CD4-positive, alpha-beta T cell treated with Interleukin-6 for 4 hours (primary cell): ENCODE measurements around the gene COMMD2.

Source experiments
- DNase-seq: peaks from one replicate; pipeline ENCODE4 v3.0.0-alpha.2; 2020; ENCODE audit warnings: mixed read lengths

COMMD2 gene

DNA sequence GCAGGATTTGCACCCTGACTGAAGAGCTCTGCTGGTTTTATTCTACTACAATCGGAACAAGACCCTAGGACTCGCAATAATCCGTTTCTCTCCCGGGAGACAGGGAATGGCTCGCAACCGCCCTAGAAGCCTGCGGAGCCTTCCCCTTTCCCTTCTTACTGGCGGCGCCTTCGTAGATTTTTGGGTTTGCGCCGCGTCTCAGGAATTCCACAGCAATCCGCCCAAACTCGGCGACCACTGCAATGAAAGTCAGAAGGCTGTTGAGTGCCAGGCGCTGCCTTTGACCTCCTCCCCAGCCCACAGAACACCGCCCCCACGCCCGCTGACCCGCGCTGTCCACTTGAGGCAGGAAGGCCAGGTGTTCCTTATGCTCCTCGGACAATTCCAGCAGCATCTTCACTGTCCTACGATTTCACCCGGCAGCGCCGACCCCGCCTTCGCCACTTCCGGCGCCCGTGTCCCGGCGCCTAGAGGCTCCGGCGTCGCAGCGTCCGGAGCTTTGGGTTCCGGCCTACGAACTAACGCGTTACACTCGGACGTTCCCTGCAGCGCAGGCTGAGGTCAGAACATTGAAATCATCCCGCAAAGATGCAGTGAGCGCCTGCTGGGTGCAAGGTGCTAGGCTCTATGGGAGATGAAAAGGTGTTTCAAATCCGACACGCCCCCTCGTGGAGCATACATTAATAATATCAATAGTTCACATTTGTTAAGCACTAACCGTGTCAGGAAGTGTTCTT lies at the start of gene COMMD2:
Gene COMMD2, minus strand, starts transcription at position 439 of the 737 bp plus-strand sequence. Its CDS starts 45 bp downstream, at position 394.
- peak; percentile 77 for DNase-seq

DNA sequence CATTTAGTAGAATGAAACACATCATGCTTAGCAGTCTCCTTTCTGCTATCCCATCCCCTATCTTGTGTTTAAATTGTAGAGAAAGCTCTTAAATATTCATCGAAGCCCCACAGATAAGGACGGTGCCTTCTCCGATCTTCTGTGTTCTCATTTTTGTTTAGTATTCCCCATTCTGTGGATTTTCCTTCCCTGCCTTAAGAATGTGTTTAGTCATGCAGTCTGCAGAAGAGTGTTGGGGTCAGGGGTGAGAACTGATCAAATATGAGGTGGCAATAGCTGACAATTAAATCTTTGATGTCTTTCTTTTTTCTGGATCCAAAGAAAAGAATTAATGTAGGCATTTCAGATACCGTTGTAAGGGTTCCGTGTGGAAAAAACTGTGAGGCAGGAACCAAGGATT lies 49.4 kb upstream of the COMMD2 start:
- no peak for DNase-seq

DNA sequence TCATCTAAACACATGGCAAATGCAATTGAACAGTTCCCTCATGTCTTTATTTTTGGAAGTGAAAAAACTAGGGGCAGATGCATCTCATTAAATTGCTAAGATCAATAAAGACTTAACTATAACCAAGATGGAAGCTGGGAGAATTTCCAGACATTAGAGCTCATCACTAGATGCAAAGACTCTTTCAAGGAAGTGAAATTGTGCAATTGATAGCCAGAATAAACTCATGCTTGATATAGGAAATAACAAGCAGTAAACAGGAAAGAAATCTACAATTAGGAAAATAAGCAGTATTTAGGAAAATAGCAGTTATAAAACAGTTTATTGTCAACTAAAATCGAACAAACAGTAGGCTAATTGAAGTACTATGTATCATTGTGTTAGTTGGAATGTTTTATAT lies 48.9 kb upstream of the COMMD2 start:
- no peak for DNase-seq

DNA sequence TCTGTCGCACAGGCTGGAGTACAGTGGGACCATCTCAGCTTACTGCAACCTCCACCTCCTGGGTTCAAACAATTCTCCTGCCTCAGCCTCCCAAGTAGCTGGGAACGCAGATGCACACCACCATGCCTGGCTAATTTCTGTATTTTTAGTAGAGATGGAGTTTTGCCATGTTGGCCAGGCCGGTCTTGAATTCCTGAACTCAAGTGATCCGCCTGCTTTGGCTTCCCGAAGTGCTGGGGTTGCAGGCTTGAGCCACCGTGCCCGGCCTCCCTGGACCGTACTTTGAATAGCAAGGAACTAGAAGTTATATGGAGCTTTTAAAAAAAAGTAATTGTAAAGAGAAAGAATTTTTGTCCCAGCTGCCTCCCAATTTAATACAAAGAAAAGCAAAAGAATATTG lies 48.4 kb upstream of the COMMD2 start:
- no peak for DNase-seq

DNA sequence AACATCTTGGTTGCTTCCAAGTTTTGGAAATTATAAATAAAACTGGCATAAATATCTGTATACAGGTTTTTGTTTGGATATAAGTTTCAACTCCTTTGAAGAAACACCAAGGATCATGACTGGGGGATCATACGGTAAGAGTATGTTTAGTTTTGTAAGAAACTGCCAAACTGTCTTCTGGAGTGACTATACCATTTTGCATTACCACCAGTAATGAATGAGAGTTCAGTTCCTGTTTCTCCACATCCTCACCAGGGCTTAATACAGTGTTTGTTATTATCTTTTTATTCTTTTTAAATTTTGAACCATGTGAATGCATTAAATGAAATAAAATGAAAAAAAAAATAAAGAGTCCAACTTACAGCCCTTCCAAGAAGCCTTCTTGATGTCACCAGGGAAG lies 43.7 kb upstream of the COMMD2 start:
- no peak for DNase-seq

DNA sequence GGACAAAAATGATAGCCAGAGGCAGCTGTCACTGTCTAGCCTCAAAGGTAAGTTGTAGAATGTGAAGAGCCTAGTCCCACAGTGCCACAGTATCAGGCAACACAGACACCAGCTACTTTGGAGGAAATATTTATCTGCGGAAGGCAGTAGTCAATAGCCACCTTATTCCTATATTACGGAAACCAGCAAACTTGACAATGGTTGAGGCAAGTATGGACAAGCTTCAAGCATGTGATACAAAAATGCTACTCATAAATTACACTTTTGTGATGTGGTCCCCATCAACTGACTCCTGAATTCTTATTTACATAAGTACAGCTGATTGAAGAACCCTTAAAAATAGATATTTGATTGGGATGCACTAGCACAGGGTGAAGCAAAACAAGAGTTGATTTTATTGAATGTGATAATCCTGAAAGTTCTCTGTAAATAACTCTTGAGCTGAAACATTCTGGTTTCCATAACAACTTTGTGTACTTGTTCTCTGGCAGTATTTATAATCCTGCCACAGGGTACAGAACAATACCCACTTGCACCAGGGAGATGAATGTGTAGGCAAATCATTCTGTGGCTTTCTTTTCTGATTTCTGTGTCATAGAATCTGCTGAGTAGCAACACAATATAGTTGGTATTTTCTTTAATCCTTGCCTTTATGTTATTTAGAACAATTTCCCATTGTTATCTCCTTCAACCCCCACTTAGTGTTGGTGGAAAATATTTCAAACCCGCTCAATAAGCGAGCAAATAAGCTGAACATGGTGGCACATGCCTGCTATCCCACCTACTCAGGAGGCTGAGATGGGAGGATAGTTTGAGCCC lies 40.4 kb upstream of the COMMD2 start, which contains the start of gene ANKUB1:
Gene ANKUB1, minus strand, starts transcription at position 103 of the 819 bp plus-strand sequence. CDS start 188 bp downstream, outside the sequence.
- DNase-seq, result no peak

DNA sequence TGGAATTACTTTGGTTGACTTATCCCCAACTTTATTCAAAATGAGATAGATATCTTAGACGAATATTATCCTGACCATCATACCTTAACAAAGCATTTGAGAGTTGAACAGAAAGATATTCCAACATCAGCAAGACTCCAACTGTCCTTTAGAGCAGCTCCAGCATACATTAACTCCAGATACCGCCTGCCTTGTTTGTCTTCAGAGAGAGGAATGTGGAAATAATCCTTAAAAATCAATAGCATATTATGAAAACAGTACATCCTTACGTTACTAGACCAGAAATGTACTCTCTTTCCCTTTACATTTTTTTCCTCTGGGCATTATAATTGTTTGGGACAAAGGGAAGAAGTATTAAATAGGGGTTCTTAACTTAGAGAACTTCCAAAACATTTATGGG lies 38.4 kb upstream of the COMMD2 start:
- no peak for DNase-seq

DNA sequence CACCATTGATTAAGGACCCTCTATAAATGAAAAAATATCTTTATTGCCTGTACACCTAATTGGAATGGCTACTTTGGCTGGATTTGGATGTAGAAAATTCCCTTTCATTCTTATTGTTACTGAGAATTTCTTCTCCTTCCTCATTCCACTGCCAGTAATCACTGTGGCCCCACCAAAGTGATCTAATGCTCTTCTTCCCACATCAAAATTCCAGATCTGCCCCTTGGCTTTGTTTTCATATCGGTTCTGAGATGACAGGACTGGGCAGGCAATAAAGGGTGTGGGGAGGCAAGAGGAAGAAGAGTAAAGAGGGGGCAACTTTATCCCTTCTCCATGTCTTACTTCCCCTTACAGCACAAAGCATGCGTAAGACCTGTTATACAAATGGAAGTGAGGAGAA lies 38.0 kb upstream of the COMMD2 start:
- no peak for DNase-seq

DNA sequence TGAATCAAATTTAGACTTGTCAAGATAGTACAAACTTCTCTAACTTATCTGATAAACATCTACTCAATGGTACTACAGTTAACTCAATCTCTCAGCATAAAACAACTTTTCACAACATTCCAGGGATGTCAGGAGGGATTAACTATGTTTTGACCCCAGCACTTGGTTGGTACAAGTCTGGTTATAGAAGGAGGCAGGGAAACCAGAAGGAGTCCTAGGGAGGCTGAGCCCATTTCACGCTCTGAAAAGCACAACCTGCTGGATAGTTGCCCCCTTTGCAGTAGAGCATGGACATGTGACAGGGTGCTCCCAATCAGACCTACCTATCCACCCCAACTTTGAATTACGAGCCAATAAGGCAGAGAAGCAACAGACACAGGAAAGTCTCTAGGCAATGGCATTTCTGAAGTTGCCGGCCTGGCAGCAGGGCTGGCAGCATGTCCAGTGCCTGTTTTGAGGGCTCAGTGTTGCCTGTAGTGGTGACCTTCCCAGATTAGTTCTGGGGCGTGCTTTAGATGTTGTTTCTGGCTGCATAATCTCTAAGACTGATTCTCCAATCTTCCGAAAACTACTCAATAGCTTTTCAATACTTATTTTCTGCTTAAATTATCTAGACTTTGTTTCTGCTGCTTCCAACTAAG lies 31.9 kb upstream of the COMMD2 start:
- DNase-seq, result no peak

DNA sequence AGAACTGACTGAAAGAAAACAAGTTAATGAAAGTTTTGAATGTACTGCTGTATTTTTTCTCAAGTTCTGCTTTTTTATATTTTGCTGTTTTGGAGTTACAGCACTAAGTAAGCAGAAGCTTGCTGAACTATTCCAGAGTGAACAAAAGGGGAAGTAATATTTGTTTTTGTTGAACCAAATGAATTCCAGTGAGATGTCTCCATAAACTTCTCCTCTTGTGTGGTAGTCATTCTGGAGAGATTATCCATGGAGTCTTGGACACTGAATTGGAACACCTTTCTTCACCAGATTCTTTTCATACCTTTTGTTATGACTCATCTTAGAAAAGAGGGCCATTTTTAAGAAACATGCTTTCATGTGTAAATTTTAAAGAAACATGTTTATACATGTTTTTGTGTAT lies 31.3 kb upstream of the COMMD2 start:
- DNase-seq, result no peak

DNA sequence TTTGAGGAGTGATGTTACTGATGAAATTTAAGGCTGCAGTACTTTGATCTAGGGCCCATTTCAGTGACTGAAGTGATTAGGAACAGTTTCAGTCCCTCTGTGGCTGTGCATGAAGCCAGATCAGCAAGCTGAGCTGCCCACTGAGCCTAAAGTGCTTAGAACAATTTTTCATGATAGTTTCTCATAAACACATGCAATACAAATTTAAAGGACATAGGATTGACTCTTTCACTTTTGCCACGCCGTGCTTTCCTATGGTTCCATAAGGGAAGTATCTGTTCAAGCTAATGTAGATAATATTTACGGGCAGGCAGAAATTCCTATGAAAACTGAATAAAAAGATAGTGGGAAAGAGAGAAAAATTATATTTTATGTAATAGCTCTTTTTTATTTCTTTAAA lies 29.5 kb upstream of the COMMD2 start:
- DNase-seq, result no peak

DNA sequence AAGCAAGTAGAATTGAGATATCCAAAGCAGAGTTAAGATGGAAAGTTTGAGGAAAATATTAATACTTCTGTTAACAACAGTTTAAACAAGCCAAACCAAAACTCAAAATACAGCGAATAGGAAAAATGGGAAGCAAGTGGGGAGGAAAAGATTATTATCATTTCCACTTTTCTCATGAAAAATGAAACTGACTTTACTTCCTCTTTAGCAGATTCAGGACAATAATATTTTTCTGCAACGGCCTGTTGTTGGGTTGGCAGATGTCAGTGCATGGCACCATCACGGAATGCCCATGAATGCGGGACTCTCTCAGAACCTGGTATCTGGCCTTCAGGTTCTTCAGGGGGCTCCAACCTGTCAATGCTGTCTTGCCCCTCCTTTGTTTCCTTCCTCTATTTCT lies 28.9 kb upstream of the COMMD2 start:
- DNase-seq, result no peak

DNA sequence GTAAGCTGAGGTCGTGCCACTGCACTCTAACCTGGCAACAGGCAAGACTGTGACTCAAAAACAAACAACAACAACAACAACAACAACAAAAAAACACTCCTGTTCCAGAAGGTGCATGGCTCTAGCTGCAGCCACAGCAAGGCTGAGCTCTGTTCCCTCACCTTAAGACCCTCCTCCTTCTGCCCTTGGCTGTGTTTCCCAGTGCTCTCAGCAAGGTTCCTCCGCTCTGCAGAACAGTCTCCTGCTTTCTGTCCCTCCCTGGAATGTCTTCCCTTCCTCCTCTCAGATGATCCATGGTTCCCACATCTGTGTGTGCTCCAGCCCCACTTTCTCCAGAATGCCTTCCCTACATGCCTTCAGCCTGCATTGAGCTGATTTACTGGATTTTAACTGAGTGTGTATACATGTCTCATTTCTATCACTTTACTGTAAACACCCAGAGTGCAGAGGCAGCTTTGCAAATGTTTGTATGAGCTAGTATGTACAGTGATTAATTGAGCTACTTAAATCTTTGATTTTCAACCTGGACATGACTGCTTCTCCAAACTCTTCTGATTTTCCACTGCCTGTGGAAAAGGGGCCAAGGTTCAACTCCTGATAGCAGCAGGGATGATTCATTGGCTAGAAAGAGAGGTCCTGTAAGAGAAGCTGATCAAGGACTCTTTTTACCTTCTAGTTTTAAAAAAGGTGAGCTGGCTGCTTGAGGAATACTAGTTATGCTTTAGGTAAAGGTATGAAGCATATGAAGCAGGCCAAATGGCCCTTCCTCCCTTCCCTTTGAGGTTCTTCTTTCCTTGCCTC lies 25.3 kb upstream of the COMMD2 start:
- no peak for DNase-seq

DNA sequence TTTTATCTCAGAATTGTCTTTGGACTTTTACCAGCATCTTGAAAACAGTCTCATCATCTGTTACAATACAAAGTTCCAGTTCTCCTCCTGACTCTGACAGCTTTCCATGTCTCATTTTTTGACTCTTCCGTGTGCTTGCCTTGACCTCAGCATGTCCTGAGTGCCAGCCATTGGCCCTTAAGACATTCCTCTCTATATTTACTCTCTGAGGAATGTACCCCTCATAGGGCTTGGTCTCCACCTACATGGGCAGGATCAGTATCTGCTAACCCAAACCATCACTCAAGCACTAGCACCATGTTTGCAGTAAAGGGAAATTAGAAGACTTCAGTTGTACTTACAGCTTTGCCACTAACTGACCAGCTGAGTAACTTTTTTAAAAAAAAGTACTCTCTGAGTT lies 23.9 kb upstream of the COMMD2 start:
- no peak for DNase-seq

DNA sequence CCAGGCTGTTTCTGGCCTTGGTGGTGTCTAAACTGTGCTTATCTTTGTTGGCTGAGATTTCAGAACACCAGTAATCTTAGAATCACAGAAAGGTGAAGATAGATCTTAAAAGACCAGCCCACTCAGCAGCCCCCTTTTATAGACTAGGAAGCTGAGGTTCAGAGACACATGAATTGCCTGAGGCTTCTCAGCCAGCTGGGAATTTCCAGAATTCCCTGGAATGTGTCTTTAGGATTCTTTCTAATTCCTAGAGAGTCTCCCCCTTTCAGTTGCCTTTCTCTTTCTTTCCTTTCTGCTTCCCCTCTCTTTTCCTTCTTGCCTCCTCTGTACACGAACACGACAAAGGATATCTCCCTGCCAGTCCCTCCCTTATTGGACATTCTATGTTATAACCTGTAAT lies 20.6 kb upstream of the COMMD2 start:
- no peak for DNase-seq

DNA sequence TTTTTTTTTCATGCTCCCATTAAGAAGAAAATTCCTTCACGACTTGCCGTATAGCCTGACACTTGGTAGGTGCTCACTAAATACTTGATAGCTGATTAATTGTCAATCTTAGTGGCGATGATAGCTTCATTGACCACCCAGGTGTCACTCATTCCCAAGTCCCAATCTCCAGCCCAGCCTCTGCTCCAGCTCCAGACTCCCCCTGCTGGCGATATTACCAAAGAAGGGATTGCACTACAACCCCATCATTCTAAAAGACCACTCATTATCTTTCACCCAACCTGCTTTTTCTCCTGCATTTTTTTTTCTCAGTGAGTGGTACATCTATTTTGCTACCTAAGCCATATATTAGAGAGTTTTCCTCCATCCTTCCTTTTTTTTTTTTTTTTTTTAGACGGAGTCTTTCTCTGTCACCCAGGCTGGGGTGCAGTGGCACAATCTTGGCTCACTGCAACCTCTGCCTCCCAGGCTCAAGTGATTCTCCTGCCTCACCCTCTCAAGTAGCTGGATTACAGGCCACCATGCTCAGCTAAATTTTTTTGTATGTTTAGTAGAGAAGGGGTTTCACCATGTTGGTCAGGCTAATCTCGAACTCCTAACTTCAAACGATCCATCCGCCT lies 19.5 kb upstream of the COMMD2 start:
- peak; percentile 44 for DNase-seq

DNA sequence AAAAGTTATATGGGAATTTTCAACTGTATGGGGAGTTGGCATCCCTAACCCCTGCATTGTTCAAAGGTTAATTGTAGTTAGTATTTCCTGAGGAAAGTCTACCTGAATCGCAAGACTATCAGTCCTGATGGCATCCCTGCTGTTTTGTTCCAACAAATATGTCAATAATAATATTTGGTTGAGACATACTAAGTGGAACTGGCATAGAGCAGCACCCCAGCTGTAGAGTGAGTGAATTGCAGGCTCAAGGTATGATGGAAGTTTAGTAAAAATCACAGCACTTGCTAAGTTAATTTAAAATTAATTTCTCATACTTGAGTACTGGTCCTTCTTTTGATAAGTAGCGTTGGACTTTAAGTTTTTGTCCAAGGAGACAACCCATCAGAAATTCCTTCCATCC lies 18.0 kb upstream of the COMMD2 start:
- no peak for DNase-seq

DNA sequence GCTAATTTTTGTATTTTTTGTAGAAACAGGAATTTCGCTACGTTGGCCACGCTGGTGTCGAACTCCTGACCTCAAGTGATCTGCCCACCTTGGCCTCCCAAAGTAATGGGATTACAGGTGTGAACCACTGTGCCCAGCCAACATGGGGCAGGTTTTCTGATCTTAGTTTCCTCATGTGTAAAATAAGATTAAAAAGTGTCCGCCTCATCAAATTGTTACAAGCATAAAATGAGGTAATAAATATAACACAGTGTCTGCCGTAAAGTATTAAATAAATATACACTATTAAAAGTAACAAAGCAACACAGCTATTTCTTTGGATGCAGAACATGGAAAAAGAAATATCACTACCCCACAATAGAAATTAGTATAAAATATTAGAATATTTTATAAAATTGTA lies 16.4 kb upstream of the COMMD2 start:
- DNase-seq, result no peak

DNA sequence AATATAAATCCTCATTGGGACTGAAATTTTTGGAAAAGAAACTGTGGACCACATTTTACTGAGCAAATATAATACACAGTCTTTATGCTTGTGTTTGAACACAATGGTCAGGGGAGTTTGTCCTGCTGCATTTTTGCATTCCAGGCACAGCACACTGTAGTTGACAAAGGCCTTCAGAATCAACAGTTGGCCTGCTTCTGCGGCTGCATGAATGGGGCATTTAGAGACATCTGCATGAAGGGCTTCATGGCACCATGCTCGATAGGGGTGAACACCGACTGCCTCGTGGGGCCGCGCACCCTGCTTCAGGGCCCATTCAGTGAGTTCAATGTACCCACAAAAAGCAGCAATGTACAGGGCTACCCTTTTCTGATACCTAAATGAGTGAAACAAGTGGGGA lies 15.4 kb upstream of the COMMD2 start:
- no peak for DNase-seq

DNA sequence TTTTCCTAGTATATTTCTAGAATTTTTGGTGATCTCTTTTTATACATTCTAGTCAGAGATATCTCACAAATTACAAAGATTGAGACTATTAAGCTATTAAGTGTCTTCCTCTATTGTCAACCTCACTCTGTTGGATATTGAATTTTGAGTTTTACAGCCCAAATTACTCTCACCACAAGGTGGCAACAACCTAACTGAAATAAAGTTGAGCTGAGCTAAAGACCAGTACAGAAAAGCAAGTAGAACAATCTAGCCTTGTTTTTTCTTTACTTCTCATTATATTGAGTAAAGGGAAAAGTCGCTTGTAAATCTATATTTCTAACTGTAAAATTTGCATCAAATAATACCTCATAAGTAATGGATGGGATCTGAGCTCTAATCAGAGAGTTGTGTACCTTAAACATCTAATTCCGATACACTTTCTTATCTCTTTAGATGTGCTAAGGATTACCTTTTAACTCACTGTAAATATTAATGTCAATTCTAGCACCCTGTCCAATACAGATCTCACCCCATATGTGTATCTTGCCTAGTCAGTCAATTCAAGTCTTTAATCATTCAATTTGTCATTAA lies 13.6 kb upstream of the COMMD2 start:
- DNase-seq, result no peak

DNA sequence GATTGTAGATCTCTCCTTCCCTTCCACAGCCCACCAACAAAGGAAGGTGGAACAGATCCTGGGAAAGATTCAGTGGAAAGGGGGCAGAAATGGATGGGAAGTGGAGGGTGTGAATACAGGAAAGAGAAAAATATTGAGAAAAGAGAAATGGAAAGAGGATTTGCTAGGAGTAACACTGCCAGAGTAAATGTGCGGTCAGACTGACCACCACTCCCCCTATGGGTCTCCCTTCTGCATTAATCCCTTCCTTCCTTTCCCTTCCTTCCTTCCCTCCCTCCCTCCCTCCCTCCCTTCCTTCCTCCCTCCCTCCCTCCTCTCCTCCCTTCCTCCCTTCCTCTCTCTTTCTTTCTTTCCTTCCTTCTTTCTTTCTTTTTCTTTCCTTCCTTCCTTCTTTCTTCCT lies 12.0 kb upstream of the COMMD2 start:
- no peak for DNase-seq

DNA sequence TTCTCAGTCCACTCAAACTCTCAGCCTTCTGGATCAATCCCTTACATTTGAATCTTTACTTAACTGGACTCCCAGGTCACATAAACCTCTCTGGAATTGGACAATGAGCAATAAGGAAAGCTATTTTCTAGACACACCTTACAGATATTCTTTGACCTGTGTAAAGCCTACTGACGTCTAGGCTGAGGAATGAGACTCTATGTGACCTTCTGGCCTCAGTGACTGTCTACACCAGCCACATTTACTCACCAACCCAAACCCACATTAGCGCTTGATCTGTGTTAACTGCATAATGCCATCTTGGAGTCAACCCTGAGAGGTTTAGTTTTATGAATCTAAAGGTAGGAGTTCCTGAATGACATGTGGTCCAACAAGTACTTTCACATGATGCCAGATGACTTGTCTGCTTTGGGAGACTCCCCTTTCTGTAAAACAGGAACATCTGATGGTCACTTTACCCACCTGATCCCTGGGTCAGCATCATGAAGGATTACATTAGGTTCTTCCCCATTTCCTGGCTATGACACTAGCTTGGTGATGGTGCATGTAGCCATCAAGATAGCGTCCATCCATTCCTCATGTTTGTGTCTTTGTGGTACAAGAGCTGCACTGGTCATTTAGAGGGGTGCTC lies 11.4 kb upstream of the COMMD2 start:
- DNase-seq, result no peak
